Duodenal mucosa (tissue), 2 donors: ENCODE results near the gene ALDH16A1.
A peak's percentile ranks its signal among the peaks of the same experiment; 100 is the strongest.

Source experiments
- H3K27ac ChIP-seq: one replicate; pipeline ENCODE4 v1.7.0; 2013; ENCODE audit warnings: low read depth, low read length
- H3K27me3 ChIP-seq, 2 donors: one replicate each; pipeline ENCODE4 v1.7.0; 2013; ENCODE audit warnings: low read length in 2 of 2, control low read depth in 1 of 2; ENCODE audit not compliant: insufficient read depth in 2 of 2, control insufficient read depth in 1 of 2
- H3K36me3 ChIP-seq, 2 donors: one replicate each; pipeline ENCODE4 v1.7.0; 2013; ENCODE audit warnings: low read length in 2 of 2, control low read depth in 1 of 2; ENCODE audit not compliant: insufficient read depth in 2 of 2, control insufficient read depth in 1 of 2
- H3K4me1 ChIP-seq, 2 donors: one replicate each; pipeline ENCODE4 v1.7.0; 2013; ENCODE audit warnings: low read length in 2 of 2, control low read depth in 1 of 2; ENCODE audit not compliant: insufficient read depth in 2 of 2, control insufficient read depth in 1 of 2
- H3K4me3 ChIP-seq, 2 donors: one replicate each; pipeline ENCODE4 v1.7.0; 2013; ENCODE audit warnings: low read length in 2 of 2, low read depth in 1 of 2
- H3K9ac ChIP-seq, 2 donors: one replicate each; pipeline ENCODE4 v1.7.0; 2013; ENCODE audit warnings: low read length in 2 of 2, low read depth in 1 of 2
- H3K9me3 ChIP-seq, 2 donors: one replicate each; pipeline ENCODE4 v1.7.0; 2013; ENCODE audit warnings: low read length in 2 of 2, control low read depth in 1 of 2; ENCODE audit not compliant: control insufficient read depth in 1 of 2

The ALDH16A1 gene

DNA sequence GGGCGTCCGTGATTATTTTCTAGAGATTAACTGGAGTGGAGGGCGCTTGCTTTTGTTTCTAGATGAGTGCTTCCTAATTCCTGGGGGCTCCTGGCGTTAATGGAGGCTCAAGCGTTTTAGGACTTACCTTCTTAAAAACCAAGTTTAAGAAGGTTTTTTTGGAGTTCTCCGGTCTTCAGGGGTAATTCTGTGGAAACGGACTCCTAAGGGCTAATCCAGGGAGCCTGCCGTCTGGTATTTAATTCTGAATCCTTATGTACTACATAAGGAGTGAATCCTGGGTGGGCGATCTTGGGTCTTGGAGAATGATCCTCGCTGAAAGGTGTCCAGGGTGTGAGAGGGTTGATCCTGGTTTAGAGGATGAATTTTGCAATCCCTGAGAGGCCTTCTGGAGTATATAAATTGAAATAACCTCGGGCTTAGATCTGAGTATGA, 43.6 kb downstream of the ALDH16A1 start:
- H3K4me1 ChIP-seq, result peaks cover 48 to 50% of the 10 kb centered on the region in 2 donors
- peak overlapping the region; percentile 91 for H3K27ac ChIP-seq
- H3K36me3 ChIP-seq, result peaks cover 36 to 45% of the 10 kb centered on the region in 2 donors
- H3K4me3 ChIP-seq, result peak overlapping the region; percentile 84 to 93
- H3K9ac ChIP-seq, result peak overlapping the region; percentile 86 to 99
- H3K9me3 ChIP-seq, result no peaks in the 10 kb centered on the region
- no peaks in the 10 kb centered on the region for H3K27me3 ChIP-seq

DNA sequence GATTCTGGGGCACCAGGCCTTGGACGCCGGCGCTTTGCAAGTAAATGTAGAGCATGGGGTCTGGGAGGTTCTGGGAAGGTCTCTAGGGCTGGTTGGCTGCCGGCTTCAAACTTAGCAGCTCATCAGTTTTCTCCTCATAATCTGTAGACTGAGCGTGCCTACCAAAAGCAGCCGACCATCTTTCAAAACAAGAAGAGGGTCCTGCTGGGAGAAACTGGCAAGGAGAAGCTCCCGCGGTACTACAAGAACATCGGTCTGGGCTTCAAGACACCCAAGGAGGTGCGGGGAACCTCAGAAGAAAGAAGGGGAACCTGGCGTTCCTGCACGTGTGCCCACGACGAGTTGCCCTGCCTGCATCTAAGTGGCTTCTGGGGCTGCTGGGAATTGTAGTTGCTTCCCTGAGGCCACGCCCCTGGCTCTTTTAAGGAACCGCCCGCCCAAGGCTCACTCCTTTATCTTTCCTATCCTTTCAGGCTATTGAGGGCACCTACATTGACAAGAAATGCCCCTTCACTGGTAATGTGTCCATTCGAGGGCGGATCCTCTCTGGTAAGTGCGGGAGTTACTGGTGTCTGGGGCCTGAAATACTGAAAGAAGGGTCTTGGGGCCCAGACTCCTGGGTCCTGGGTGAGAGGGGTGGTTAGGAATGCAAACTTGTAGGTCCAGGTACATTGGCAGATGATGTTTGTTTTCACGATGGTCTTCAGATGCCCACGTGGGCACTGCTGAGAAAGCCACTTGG, 44.2 kb downstream of the ALDH16A1 start:
- peak overlapping the region; percentile 84 to 93 for H3K4me3 ChIP-seq
- peaks cover 29 to 39% of the 10 kb centered on the region in 2 donors for H3K36me3 ChIP-seq
- H3K27ac ChIP-seq, result peak overlapping the region; percentile 91
- peaks cover 42 to 51% of the 10 kb centered on the region in 2 donors for H3K4me1 ChIP-seq
- no peaks in the 10 kb centered on the region for H3K9me3 ChIP-seq
- peak overlapping the region; percentile 86 to 99 for H3K9ac ChIP-seq
- no peaks in the 10 kb centered on the region for H3K27me3 ChIP-seq

DNA sequence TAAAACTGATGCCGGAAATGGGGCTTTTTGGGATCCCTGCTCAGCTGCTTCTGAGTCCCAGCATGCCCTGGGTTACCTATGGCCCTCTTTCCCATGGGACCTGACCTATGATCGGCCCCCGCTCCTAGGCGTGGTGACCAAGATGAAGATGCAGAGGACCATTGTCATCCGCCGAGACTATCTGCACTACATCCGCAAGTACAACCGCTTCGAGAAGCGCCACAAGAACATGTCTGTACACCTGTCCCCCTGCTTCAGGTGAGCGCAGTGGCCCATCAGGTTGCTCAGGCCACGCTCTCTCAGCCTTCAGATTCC, 44.7 kb downstream of the ALDH16A1 start:
- H3K36me3 ChIP-seq, result peaks cover 24 to 34% of the 10 kb centered on the region in 2 donors
- H3K27me3 ChIP-seq, result no peaks in the 10 kb centered on the region
- H3K9me3 ChIP-seq, result no peaks in the 10 kb centered on the region
- H3K4me3 ChIP-seq, result peak overlapping the region; percentile 84 to 93
- H3K4me1 ChIP-seq, result peaks cover 39 to 51% of the 10 kb centered on the region in 2 donors
- no peak overlapping the region for H3K27ac ChIP-seq
- H3K9ac ChIP-seq, result peak overlapping the region; percentile 86 to 99

DNA sequence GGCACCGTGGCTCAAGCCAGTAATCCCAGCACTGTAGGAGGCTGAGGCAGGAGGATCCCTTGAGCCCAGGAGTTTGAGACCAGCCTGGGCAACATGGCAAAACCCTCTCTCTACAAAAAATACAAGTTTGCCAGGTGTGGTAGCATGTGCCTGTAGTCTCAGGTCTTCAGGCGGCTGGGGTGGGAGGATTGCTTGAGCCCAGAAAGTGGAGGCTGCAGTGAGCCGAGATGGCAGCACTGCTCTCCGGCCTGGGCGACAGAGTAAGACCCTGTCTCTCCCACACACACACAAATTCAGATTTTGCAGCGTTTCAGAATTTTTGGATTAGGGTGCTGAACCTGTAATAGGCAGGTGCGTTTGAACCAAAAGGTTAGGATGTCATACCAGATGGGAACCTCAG, 45.5 kb downstream of the ALDH16A1 start:
- Histone ChIP-seq H3K9me3 (no peaks in the 10 kb centered on the region), H3K27me3 (no peaks in the 10 kb centered on the region), H3K4me1 (peaks cover 39 to 51% of the 10 kb centered on the region in 2 donors), H3K36me3 (peaks cover 22 to 30% of the 10 kb centered on the region in 2 donors), H3K27ac (no peak overlapping the region), H3K9ac (peak overlapping the region; percentile 66 to 71), H3K4me3 (peak overlapping the region; percentile 33 to 84)

DNA sequence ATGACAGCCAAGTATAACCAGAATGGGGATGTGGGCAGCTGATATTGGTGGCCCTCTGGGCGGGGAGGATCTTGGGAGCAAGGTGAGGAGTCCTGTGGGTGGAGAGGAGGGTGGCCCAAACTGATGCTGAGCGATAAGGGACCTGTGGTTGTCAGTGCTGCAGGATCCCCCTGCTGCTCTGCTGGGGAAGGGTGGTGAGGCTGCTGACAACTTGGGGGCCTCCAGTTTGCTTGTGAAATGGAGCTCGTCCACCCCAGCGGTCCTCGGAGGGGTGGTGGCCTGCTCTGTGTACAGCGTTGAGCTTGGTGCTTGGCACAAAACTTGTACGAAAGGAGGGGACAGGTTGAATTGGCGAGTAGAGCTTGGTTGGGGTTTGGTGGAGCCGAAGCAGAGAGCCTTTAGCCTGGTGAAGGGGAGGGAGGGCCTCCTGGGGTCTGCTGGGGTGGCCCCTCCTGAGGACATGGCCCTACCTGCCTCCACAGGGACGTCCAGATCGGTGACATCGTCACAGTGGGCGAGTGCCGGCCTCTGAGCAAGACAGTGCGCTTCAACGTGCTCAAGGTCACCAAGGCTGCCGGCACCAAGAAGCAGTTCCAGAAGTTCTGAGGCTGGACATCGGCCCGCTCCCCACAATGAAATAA, 46.1 kb downstream of the ALDH16A1 start:
- peaks cover 22 to 30% of the 10 kb centered on the region in 2 donors for H3K36me3 ChIP-seq
- no peaks in the 10 kb centered on the region for H3K27me3 ChIP-seq
- H3K27ac ChIP-seq, result peak overlapping the region; percentile 87
- H3K9me3 ChIP-seq, result no peaks in the 10 kb centered on the region
- peak overlapping the region; percentile 33 to 84 for H3K4me3 ChIP-seq
- peak overlapping the region; percentile 66 to 71 for H3K9ac ChIP-seq
- H3K4me1 ChIP-seq, result peaks cover 39 to 51% of the 10 kb centered on the region in 2 donors

DNA sequence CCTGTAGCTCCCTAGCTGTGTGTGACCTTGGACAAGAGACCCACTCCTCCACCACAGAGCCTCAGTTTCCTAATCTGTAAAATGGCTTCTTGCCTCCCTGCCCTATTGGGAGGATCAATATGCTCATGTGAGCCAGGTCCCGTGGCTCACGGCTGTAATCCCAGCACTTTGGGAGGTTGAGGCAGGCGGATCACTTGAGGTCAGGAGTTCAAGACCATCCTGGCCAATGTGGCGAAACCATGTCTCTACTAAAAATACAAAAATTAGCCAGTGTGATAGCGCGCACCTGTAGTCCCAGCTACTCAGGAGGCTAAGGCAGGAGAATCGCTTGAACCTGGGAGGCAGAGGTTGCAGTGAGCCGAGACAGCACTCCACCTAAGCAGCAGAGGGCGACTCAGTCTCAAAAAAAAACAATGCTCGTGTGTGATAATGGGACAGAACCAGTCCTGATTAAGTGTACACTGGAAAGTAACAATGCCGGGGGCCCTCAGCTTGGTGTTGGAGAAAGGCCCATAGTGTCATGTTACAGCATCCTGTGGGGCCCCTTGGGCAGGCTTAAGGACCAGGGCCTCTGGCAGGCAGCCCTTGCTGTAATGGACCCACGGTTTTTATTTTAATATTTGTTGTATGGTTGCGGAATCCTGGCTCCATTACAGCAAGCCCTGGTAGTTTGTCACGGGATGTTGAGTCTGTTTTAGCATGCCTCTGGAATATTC, 50.0 kb downstream of the ALDH16A1 start:
- Histone ChIP-seq H3K27me3 (no peaks in the 10 kb centered on the region), H3K36me3 (peaks cover 16 to 23% of the 10 kb centered on the region in 2 donors), H3K27ac (no peak overlapping the region), H3K9me3 (no peaks in the 10 kb centered on the region), H3K9ac (no peak overlapping the region), H3K4me3 (no peak overlapping the region), H3K4me1 (peaks cover 34 to 38% of the 10 kb centered on the region in 2 donors)

DNA sequence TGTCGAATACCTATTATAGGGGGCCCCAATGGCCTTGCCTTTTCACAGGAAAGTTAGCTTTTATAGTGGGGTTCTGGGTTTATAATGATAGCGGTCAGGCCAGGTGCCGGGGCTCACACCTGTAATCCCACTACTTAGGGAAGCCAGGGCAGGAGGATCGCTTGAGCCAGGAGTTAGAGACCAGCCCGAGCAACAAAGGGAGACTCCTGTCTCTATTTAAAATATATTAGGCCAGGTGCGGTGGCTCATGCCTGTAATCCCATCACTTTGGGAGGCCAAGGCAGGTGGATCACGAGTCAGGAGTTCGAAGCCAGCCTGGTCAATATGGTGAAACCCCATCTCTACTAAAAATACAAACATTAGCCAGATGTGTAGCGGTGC, 50.5 kb downstream of the ALDH16A1 start:
- Histone ChIP-seq H3K9ac (no peak overlapping the region), H3K9me3 (no peaks in the 10 kb centered on the region), H3K4me3 (no peak overlapping the region), H3K27me3 (no peaks in the 10 kb centered on the region), H3K36me3 (peaks cover 11 to 17% of the 10 kb centered on the region in 2 donors), H3K4me1 (peaks cover 29 to 32% of the 10 kb centered on the region in 2 donors), H3K27ac (no peak overlapping the region)

DNA sequence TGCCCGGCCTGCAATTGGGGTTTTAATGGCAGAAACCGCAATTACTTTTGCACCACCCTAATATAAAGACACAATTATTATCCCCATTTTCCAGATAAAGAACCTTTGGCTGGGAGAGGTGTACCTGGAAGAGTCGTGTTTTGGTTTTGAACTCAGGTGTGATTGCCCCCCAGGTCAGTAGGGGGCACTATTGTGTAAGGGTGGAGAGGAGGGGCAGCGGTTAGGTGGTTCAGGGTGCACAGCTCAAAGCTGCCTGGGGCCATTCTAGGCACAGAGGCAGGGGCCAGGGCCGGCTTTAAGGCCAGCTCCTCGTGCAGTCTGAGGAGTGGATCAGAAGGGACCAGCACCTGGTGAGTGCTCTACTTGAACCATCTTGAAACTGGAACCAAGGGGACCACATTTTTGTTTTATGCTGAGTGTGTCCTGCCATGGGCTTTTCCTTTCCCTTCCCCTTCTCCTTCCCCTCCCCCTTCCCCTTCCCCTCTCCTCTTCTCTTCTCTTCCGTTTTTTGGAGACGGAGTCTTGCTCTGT, 53.6 kb downstream of the ALDH16A1 start:
- Histone ChIP-seq H3K4me3 (no peak overlapping the region), H3K9ac (no peak overlapping the region), H3K27me3 (no peaks in the 10 kb centered on the region), H3K36me3 (no peaks in the 10 kb centered on the region), H3K27ac (no peak overlapping the region), H3K4me1 (peaks cover 7 to 10% of the 10 kb centered on the region in 2 donors), H3K9me3 (no peaks in the 10 kb centered on the region)

DNA sequence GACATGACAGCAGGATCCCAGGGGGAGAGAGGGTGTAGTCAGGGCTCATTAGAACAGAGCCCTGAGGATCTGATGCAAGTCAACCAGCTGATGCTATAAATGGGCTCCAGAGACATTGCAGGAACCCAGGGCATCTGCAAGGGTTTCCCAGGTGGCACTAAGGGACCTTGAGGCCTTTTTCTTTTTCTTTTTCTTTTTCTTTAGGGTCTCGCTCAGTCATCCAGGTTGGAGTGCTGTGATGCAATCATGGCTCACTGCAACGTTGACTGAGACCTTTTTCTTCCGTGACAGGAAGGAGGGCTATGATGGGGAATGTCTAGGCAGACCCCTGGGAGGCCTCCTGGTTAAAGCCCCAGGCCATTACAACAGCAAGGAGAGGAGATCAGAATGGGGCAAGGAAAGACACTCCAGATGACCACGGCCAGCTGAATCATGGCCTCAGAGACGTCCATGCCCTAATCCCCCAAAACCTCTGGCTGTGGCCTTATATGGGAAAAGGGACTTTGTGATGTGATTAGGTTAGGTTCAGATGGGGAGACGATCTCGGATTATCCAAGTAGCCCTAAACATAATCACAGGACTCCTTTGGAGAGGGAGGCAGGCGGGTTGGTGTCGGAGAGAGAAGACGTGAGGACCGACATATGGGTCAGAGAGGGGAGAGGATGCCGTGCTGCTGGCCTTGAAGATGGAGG, 54.9 kb downstream of the ALDH16A1 start:
- H3K4me3 ChIP-seq, result no peak overlapping the region
- H3K9ac ChIP-seq, result no peak overlapping the region
- peaks cover 14 to 17% of the 10 kb centered on the region in 2 donors for H3K4me1 ChIP-seq
- no peaks in the 10 kb centered on the region for H3K36me3 ChIP-seq
- H3K27ac ChIP-seq, result no peak overlapping the region
- no peaks in the 10 kb centered on the region for H3K9me3 ChIP-seq
- no peaks in the 10 kb centered on the region for H3K27me3 ChIP-seq
